HS-5 (cell line): Measurements from ENCODE around the gene FCN1.

ENCODE experiments used
- DNase-seq: peaks from one replicate; pipeline ENCODE4 v3.0.0-alpha.2; 2012; ENCODE audit warnings: low read depth

The FCN1 gene

DNA sequence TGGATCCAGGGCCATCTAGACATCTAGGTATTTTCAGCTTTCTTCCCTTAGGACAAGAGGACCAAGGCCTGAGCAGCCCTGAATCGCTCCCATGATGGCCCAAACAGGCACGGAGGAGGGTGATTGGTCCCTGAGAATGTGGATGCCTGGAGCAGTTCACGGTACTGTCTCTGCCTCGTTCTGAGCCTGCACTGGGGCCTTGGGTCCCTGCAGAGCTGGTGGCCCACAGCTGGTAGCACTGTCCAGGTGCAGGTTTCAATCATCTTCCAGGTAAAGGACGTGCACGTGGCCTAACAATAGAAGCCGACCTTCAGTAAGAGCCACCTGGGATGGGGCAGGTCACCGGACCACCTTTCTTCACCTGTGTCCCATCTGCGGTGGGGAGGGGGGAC lies 19.4 kb upstream of the FCN1 start:
- no peak for DNase-seq

DNA sequence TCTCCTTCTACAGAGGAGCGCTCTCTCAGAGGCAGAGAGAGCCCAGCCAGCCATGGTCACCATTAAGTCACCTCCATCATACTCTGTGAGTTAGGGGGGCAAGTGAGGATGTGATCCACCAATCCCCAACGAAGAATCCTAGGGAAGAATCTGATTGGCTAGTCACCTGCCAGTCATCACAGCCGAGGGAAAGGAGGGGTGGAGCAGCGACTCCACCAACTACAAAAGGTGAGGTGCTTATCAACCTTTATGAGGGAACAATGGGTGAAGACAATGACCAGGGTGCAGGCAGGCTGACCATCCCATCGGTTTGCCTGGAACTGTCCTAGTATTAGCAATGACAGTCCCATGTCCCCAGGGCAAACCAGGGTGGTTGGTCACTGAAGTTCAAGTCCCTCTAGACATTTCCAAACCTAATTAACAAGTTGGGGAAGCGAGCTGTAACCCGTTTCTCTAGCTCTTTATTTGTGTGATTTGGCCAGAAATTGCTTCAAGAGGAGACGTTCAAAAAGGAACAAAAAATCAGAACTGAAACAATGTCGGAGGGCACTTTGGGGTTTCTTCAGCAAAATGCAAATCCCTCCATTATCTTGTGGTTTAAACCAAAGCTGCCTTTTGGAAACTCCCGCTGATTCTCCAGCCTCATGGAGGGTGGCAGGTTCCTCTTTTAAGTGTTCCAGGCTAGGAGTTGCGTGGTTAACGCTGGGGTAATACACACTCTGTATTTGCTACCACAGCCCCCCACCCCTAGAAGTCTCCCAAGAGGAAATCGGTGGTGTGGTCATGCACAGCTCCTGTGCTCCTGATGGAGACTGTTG lies 18.8 kb upstream of the FCN1 start:
- no peak for DNase-seq

DNA sequence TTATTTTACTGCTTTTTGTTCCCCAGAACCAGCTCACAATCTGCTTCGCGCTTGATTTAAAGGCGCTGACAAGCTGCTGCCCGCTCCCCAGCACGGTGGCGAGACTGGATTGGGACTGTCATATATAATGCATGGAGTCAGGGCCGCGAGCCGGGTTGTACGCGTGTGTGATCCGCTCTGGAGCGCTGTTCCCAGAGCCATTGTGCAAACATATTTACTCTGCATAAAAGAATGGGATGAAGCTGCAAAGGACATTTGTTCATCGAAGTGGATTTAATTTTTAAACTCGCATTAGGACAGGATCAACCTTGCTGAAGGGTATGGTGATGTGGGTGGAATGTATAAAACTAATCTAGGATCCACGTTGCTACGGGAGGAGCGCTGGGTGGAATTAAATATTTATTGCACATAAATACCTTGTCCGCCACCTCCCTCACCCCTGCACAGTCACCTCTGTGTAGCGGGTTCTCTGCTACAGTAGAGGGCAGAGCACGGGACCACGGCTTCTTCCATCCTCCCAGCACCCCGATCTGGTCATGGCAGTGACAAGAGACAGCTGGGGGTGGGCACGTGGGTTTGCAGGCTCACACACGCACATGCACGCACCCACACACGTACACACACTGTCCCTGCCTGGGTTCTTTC lies 18.1 kb upstream of the FCN1 start:
- no peak for DNase-seq

DNA sequence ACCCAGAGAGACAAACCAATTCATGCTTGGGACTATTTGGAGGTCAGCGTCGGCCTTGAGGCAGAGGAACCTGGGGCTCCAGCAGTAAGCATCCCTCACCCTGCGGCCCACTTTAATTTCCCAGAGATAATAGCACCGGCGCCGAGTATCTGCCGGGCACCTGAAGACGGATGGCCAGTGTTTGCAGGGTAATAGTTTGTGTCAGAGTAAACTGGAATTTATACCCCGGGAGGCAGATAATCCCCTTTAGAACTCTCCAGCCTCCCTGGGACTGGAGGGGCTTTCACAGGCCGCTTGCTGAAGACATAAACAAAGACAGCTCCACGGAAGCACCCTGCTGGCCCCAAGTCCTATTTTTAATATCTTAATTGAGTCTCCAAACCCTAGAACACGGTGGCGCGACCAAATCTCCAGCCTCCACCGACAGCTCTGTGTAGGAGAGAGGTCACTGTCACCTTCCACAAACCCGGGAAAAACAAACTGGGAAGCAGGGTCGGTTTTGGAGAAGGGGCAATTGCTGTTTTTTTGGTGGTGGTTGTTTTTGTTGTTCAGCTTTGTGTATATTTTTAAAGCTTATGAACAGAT lies 17.4 kb upstream of the FCN1 start:
- DNase-seq = no peak

DNA sequence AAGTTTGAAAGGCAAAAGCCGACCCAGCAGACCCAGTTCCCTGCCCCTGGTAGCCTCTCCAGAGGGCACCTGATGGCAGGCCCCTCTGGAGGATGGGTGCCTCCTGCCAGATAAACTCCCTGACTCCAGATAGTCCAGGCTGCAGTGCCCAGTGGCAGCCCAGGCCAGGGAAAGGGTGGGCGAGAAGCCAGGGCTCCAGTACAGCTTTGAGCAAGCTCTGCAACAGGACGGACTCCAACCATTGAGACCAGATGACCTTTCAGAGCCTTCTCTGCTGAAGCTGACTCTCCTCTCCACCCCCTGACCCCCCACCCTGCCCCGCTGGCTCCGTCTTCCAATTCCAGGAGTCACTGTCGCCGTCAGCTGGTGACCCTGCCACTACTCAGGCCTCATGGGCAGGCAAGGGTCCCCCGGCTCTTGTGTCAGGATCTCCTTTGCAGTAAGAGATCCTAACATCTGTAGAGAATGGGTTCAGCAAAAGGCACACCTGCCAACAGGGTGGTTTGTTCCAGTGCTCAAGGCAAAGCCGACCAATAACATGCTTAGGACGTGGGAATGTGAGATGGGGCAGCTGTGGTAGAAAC lies 15.5 kb upstream of the FCN1 start:
- DNase-seq = no peak

DNA sequence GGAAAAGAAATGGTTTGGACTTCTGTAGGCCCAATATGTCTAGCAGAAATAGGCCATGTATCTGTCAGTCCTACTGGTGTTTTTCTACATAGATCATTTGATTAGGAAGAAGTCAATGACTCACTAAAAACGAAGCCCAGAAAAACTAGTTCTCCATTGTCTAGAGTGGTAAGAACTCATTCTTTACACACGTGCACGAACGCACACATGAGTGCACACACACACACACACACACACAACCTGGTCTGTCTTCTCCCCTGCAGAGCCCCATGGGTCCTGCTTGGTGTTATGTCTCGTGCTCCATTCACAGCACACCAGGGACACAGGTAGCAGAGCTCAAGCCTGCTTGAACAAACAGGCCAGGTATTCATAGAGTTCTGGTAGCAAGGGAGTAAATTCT lies 14.9 kb upstream of the FCN1 start:
- DNase-seq = no peak

DNA sequence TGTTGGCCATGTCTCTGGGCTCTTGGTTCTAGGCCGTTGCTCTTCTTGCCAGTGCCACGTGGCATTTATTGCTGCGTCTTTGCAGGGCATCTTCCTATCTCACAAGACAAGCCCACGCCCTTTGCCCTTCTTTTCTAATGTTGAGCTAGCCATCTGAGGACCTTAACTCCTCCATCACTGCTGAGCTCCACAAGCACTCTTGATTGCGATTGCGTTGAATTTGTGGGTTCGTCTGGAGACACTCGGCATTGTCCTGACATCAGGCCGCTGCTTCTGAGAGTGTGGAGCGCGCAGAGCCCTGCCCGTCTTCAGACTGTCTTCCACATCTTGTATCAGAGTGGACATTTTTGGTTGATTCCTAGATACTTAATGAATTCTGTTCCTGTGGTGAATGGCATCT lies 14.5 kb upstream of the FCN1 start:
- DNase-seq = no peak

DNA sequence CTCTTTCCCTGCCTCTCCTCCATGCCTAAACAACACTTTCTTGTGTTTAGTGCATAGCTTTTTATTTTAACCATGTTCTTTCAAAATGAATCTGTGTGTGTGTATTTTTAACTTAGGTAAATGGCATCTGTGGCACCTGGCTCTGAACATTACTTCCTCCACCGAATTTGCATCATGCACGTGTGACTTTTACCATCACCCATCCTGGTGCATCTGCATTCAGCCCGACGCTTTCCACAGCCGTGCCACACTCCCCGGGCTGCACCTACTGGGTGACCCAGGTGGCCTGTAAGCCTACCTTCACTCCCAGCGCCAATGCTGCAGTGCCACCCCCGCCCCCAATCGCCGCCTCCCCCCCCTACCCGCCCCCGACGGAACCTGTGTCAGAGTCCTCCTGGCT lies 12.7 kb upstream of the FCN1 start:
- DNase-seq = no peak

DNA sequence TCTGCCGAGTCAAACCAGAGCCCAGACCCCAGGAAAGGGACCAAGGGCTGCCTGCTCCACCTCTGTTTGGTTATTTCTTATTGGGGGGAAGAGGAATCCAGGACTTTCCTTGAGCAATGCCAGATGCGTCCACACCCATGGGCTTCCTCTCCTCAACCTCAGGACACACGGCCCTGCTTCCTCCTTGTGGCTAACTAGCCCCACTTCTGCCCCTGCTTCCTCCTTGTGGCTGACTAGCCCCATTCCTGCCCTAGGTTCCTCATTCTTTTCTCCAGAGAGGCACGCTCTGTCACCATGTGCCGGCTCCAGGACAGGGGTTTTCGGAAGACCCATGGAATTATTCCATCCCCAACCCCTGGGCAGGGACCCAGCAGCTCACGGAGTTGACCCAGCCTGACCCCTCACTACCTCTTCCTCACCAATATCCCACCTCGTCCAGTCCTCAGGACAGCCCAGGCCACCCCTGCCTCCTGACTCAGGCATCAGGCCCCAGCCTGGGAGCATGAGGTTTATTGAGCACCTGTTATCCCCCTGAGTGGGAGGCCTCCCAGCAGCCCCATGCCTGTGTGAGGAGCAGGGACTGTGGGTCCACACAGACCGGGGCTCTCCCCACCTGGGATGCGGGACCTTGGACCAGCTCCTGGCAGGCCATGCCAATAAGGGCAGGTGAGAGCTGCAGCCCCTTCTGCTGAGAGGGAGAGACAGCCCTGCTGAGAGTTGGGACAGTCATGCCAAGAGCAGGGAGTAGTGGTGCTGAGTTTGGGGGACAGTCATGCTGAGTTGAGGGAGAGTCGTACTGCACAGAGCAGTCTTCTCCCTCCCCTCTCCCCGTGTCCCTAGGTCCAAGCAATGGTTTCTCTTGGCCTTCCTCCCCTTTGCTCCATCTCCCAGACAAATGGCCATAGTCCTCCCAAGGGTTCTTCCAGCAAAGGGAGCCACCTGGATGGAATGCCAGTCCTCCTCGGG lies 11.8 kb upstream of the FCN1 start:
- DNase-seq = no peak

DNA sequence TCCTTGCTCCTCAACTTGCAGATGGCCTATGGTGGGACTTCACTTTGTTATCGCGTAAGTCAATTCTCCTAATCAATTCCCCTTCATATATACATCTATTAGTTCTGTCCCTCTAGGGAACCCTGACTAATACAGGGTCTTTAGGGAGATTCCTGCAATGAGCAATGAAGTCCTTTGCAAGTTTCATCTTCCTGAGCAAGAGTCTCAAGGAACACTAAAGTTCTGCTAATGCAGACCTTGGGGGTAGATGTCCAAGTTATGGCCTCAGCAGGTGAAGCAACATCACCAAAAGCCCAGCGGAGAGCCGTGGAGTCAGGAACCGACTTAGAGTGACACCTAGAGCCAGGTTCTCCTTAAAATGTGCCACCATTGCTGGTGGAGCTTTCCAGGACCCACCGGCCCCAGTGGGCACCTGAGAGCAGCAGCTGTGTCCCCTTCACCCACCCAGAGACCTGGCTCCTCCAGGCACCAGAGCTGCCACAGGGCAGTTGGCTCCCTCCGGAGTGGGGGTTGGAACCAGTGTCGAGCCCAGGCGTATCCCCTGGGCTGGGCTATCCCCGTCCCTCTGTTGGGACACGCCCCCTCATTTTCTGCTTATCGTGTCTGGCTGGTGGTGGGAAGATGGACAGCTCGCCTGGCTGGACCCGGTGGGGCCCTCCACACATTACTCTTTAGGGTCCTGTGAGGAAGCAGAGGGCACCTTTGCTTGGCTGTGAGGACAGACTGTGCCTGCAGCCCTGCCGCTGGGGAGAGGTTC lies 10.9 kb upstream of the FCN1 start:
- no peak for DNase-seq

DNA sequence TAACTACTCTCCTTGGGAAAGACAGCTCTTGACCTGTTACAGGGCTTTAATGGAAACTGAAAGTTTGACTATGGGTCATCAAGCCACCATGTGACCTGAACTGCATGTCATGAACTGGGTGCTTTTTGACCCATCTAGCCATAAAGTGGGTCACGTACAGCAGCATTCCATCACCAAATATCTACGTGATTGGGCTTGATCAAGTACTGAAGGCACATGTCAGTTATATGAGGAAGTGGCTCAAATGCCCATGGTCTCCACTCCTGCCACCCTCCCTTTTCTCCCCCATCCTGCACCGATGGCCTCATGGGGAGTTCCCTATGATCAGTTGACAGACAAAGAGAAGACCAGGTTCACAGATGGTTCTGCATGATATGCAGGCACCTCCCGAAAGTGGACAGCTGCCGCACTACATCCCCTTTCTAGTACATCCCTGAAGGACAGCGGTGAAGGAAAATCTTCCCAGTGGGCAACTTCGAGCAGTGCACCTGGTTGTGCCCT lies 7.3 kb upstream of the FCN1 start:
- DNase-seq = no peak

DNA sequence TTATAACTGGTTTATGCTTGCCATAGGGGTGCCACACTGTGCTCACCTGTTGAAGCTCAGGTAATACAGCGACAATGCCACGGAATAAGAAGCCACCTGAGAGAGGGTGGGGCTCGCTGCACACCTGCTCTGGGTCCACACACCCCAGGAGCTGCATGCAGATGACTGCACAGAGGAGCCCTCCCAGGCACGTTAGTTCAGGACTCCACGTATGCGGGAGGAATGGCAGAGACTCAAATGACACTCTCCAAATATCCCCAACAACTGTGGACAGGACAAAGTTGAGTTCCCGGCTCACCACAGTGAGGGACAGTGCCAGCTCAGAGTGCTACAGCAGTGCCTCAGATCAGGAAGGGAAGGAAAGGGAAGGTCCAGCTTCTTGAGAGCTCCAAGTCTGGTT lies 5.8 kb upstream of the FCN1 start:
- DNase-seq = no peak

DNA sequence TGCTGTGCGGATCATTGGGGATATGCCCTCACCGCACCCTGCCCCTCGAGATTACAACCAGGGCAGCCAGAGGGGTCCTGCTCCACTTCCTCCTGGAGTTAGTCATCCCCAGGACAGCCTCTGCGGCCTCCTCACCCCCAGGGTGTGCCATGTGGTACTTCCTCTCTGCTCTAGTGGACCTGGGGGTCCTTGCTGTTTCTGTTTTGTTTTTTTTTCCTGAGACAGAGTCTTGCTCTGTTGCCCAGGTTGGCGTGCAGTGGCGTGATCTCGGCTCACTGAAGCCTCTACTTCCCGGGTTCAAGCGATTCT lies 5.2 kb upstream of the FCN1 start:
- DNase-seq = no peak

DNA sequence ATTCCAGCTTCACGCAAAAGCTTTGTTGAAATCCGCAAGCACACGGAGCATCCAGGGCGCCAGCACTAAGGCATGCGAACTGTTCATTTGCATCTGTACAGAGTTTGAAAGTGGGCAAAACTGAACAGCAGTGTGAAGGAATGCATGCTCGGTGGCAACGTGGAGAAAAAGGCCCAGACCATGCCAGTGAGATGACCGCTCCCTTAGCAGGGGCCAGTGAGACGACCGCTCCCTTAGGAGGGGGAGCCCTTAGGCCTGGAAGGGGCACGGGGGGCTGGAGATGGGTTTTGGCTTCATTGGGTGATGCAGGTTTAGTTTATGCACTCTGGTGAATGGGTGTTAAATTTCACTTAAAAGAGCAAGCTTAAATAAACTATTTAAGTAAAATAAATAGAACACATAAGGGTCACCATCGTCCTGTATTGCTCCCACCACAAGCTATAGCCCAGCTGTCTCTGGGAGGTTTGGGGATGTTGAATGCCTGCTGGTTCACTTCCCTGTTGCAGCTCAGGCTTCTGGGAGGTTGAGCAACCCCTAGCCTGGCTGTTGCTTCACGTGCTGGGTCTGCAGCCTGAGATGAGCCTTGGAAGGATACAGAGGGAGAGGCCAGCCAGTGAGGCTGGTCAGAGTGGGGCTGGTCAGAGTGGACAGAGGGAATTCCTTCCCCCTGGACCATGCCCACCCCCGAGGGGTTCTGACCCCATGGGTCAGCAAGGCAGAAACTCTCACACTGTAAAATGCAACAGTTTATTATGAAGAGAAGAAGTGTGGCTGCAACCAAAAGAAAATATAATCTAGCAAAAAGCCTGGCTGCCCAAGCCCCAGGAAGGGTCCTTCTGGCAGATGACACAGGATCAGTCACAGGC lies 4.6 kb upstream of the FCN1 start:
- DNase-seq = no peak

DNA sequence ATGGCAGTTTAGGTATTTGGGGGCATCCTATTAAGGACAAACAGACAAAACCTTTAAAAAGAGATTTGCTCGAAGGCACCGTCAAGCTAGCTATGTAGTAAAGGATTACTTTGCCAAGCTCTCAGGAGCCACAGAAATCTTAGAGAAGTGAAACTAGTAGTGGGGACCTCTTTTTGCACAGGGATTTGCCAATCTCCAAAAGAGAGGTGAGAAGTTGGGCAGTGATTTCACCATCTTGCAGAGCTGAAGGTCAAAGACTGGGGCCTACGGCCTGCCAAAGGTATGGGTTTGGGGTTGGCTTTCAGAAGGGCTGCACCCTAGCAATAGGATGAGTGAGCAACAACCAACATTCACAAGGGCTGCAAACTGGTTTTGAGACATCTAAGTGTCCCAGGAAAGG lies 1.6 kb upstream of the FCN1 start:
- DNase-seq = no peak

DNA sequence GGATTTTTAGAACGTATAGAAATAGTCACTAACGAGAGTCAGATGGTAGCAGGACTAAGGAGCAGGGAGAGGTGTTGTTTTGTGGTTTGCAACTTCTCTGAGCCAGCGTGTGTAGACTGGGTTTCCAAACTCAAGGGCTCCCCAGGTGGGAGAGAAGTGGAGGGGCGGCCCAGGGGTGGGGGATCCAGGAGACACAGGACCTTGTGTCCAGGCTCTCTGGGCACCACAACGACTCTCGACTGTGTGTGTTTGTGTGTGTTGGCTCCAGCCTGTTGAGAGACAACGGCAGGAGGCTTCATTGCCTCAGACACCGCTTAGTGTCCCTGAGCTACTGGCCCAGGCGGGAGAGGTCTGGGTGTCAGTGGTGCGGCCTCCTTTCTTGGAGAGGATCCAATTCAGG lies 934 bp upstream of the FCN1 start:
- DNase-seq = no peak

DNA sequence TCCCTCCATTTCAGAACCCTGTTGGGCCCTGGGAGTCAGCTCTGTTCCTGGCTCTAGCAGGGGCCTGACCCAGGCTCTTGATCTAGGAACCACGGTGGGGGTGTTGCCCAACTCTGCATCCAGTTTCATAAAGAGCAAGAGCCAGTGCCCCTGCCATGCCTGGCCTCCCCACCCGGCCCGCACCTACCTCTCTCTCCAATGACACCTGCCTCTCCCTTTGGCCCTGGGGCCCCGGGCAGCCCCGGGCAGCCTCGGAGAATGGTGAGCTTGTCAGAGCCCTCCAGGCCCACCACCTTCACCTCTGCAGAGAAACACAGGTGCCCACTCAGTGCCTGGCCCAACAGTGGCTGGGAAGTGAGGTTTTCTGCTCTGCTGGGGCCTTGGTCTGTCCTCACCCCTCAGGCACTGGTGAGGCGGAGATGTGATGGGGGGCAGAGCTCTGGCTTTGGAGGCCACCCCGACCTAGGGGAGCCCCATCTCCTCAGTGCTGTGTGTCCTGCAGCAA lies 1.5 kb downstream of the FCN1 start:
- no peak for DNase-seq

DNA sequence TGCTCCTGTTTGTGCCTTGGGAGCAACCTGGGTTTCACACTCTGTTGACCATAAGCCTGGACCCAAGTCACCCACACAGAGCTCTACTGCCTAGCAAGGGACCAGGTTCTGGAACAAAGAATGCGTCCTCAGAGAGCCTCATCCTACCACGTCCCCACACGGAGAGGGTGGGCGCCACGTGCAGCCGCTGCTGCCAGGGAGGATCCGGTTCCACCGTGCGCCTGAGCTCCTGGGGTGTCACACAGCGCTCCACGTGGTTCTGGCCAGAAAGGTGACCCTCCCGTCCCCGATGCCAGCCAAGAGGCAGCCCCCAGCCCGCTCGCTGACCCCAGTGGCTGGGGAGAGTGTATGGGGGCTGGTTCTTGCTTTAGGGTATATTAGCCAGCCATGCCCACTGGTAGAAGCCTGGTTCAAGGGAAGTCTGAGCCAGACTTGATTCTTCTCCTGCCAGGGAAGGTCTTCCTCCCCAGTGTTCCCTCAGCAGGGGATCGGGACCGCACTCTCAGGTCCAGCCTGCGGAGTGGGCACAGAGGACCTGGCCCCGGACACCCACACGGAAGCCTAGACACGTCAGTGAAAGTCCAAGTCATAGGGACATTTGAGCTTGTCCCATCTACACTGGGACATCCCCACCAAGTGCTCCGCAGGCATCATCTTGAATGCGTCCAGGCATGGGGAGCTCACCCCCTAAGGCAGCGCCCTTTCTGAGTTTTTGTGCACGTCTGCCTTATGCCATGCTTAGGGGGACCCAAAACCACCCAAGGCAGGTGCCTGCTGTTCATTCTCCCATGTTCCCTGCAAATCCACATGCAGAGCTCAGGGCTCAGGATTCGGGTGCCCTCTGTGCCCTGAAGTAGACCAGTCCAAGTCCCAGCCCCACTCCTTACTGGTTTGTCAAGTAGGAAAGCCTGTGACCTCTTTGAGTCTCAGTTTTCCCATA lies 2.4 kb downstream of the FCN1 start:
- DNase-seq = no peak

DNA sequence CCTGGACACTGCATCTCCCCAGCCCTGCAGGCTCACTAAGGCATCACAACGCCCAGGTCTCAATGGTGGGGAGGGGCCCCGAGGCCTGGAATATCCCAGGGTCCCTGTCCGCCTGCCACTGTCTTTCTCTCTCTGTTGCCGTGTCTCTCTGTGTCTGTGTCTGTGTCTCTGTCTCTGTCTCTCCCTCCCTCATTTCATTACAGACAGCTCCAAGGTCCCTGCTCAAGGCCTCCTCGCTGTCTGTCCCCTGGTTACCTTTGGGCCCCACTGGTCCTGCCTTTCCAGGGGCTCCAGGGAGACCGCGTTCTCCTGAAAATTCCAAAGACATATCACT lies 3.2 kb downstream of the FCN1 start:
- DNase-seq = no peak
